NCI-H2171 treated with DMSO at 0.1 percent for 48 hours (cell line): ENCODE measurements around the gene PIK3C2B.

Experiments
- DNase-seq: peaks from one replicate; lab custom pipeline; 2025; lab: John Stamatoyannopoulos, UW

PIK3C2B gene

DNA sequence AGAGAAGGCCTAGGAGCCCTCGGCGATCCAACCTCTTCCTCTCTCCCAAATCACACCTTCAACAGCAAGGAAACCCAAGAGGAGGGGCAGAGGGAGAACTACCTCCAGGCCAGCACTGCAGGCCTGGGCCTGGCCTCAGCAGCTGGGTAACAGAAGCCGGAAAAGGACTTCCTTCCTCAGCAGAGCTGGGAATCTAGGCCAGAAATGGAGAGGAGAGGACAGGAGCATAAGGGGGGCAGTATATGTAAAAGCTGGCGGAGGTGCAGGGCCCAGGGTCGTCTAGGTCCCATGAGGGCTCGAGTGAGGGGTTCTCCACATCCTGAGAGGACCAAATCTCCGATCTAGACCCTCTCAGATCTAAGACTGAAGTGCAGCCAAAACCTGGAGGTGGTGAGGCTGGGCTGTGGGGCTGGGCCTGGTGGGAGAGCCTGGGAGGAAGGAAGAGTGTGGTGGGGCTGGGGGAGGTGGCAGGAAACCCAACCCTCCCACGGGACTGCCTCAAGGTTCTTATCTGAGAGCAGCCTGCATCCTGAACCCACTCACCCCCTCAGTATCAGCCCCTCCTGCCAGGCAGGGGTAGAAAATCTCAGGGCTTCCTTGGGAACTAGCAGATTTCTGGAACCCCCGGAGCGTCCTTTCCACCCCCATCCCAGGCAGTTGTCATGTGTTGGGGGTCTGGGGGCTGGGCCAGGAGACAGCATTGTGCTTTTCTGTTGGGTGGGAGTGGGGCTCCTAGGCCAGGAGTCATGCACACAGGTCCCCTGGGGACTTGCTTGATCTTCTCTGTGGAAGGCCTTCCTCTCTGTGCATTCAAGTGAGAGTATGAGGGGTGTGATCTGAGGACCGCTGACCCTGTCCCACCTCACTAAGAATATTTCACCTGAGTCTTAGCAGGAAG lies 33.0 kb downstream of the PIK3C2B start:
- DNase-seq: no peak

DNA sequence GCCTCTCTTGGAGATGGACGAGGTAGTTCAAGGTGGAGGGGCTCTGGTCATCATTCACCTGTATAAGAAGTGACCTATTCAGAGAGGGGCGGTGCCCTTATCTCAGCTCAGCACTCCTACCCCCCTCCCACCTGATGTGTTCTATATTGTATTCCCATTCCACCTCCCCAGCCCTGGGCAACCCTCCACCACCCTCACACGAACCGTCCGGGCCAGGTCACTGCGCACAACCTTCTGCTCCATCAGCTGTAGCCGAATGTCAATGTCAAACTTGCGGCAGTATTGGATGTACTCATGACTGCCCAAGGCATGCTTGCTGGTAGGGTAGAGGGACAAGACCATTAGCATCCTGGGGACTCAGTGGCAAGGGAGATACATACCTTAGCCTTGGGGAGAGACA lies 34.3 kb downstream of the PIK3C2B start:
- no peak for DNase-seq

DNA sequence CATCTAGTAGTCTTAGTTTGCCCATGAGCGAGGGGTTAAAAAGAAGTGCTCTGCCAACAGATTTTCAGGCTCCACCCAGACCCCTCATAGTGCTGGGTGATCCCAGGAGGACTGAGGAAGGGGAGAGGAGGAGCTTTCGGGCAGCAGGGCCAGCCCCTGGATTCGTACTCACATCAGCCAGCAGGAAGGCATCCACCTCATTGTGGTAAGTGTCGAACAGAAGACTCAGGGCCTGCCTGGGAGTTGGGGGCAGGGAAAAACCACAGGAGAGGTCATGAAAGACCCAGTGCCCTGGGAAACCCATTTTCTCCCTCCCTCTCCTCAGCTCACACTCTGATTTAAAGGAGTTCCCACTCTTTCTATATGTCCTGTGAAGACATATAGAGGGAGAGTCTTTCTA lies 34.9 kb downstream of the PIK3C2B start:
- DNase-seq: no peak

DNA sequence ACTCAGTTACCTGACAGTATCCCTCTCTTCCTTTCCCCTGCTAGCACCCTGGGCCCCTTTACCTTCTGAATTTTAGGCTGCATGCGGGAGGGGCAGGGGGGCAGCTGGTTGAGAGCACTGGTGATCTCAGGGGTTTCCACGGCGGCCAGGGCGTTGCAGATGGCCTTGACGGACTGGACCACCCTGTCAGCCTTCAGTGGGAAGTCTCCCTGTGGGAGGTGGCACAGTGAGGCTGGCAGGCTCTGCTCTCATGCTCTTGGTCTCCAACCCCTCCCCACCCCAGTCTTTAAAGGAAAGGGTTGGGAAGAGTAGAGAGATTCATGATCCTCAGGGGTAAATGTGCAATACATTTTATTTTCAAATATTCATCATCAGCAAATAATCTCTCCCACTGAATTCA lies 36.9 kb downstream of the PIK3C2B start:
- DNase-seq: no peak

DNA sequence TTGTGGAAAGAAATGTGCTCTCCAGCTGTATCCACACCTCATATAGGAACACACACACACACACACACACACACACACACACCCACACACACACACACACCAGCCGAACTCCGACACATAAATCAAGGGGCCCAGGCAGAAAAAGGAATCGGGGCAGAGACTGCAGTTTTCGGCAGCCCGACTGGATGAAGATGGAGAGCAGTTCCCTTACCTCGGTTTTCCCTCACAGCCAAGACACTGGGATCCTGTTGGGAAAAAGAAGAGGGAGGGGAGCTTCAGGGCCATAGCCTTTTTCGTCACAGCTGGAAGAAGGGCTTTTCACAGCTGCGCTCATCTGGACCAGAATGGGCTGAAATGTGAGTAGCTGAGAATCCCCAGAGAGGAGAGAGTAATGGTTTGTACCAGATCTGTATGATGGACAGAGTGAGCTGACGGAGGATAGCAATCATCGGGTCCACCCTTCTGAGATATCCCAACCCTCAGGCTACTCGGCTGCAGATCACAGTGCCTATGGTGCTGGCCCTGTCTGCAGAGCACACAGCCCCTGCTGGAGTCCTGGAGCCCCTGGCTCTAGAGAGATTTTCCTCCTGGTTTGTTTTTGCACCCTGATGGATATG lies 37.7 kb downstream of the PIK3C2B start:
- no peak for DNase-seq

DNA sequence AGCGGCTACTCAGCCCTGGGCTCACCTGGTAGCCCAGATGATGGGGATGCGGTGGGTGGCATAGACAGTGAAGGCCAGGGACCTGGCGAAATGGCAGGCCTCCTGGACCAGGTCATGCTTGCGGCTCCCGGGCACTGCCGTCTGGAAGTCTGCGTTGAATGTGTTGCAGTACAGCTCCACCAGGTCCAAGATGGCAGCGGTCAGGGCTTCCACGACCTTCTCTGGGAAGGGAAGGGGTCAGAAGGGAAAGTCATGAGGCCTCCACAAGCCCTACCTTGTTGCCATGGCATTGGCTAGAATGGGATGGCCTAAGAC lies 38.8 kb downstream of the PIK3C2B start:
- DNase-seq: no peak

DNA sequence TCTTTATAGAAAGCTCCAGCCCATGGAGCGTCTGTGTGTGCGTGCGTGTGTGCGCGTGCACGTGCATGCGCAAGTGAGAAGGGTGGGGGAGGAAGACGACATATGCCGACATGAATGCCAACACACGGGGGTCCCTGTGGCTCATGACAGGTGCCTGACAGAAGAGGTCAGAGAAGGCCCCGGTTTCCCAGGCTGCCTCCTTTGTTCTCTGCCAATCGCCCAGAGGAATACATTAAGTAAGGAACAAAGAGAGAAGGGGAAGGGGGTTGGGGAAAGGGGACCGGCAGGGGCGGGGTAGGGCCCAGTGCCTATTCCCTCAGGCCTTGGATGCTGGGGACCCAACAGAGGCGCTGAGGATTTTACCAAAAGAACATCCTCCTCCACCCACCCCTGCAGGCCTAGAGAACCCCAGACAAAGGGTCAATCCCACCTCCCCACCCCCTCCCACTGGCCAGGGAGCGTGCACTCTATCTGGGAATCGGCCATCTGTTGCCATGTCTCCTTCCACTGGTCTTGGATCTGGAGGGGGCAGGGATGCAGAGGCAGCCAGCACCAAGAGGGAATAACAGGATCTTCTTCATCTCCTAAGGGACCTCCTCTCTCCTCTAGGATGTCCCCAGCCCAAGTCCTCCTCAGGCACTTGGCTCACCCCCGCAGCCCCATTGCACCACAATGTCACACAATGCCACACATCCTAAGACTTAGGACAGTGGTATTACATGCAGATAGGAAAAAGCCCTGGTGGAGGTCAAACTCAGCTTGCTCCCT lies 39.4 kb downstream of the PIK3C2B start:
- no peak for DNase-seq

DNA sequence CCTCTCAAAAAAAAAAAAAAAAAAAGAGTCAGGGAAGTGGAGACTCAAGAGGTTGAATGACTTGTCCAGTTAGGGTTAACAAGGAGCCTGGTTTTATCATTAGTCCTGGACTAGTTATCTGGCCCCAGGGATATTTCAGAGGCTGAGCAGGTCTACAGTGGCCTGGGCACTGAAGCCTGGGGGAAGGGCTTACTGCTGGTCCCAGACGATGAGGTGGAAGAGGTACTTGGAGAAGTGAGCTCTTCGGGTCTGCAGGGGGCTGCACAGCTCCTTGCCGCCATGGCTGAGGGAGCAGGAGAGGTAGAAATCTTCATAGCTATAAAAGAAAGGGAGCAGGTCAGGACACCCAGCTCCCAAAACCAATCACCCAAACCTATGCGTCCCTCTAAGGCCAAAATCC lies 40.1 kb downstream of the PIK3C2B start:
- DNase-seq: no peak

DNA sequence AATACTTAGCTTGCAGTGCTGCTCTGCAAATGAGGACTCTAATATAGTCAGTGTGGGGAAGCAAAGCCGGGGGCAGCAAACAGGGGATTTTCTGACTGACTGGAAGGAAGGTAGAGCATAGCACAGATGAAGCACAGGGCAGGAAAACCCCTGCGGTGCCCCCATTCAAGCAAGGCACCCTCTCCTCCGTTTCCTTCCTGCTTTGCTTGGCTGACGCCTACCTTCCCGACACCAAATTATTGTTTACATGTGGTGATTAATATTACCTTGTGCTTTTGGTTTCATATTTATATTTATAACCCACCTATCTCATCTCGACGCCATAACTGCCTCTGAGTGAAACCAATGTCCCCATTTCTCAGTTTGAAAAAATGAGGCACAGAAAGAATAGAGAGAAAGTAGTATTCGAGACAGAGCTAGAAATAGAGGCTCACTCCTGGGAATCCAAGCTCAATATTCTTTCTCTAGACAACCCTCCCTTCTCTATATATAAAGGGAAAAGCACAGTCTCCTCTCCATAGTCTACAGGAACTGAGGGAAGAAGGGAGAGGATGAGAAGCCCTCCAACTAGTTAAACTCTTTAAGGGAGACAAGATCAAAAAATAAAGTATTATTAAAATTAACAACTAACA lies 41.3 kb downstream of the PIK3C2B start:
- DNase-seq: no peak

DNA sequence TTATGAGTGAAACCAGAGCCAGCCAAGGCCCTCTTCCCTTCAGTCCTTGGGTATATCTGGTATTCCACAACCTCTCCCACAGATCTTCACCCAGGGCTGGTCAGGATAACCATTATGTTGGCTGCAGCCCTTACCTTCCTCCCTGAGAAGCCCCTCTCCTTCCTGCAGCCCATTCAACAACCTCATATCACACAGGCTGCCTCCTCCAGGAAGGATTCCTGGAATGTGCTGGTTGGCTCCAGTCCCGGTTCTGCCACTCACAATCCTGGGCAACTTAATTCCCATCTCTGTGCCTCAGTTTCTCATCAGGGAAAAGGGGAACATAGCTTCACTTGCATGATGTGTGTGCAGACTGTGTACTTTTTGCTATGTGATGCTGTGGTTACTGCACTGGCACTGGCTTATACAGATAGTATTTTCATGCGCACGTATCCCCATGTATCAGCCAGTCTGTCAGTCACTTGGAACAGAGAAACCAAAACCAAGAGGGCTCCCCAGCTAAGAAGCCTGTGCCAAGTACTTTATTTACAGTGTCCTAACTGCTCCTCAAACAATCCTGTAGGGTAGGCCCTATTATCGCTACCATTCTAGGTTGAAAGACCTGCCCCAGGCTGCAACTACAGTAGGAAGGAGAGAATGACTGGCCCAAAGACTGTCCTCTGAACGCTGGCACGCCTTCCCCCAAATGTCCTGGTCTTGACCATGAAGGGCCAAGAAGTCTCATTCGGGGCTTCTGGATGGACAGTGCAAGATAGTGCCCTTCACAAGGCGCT lies 43.1 kb downstream of the PIK3C2B start:
- DNase-seq: no peak

DNA sequence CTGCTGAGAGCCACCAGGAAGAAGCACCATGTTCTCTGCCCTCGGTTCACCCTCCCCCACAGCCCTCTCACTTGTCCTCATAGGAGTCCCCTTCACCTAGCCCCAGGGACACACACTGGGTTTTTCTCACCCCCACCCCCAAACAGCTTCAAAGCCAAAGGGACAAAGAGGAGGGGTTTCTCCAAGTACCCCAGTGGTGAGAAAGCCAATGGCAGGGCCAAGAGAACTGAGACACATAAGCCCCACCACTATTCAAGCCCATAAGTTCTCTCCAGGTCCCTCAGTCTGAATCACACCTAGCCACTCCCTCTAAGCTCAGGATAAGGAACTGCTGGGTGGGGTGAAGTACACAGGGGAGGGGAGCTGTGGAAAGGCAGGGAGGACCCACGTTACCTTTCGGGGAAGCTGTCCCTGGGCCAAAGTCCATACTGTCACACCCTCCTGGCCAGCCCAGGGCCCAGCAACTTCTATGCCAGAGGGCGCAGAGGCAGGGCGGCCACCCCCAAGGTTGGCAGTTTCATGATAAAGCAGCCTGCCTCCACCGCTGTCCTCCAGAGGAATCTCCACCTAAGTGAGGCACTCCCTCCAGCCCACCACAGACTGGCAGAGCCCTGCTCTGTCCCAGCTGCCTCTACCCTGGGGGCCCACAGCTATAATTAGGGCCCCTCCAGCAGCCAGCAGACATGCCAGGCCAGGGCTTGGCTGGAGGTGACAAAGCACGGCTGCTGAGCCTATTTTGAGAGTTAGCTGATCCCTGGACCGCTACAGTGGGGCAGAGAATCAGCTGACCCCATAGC lies 43.9 kb downstream of the PIK3C2B start:
- DNase-seq: no peak

DNA sequence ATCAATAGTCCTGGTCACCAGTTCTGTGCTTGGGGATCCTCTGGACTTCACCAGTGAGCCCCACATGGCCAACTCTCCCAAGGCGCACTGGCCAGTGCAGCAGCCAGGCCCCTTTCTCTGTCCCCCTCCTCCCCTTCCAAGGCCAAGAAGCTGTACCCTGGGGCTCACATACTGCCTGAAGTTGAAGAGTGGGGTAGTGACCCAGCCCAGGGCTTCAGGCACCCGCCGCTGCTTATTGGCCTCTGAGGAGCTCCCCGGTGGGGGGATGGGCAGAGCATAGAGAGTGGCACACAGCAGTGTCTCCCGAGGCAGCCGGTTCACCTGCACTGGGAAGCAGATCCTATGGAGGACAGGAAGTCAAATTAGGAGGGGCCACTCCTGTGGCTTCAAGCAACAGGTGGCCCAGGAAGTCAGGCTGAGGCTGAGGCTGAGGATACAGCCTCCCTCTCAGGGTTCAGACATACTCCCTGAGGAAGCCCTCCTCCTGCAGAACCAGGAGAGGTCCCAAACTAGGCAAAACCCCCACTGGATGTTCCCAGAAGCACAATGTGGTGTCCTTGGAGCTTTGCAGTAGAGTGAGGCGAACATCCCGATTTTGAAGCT lies 44.8 kb downstream of the PIK3C2B start:
- DNase-seq: no peak

DNA sequence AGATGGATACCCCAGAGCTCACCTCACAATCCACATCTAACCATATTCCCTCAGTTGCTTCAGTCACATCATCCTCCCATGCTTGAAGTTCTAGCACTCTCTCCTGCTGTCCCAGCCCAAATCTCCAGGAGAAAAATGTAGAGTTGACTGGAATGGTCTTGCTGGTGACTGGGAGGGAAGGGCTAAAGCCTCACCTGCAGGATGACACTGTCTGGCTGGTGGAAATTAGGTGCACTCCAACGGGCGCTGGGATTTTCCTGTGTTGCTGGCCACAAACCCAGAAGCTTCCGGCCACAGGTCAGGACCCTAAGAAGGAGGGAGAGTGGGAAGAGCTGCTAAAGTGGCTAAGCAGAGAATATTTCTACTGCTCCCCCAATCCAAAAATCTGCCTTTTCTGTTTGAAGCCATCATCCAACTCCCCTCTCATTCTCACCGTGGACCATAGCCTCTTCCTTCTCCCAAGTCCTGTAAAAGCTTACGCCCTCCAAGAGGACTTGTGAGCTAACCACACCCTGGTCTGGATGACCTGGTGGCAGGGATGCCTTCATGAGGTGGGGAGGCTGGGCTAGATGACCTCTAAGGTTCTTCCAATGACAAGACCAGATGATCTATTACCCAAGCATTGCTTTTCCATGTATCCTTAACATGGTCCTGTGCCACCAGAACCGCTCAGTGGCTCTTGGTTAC lies 45.5 kb downstream of the PIK3C2B start:
- DNase-seq: no peak

DNA sequence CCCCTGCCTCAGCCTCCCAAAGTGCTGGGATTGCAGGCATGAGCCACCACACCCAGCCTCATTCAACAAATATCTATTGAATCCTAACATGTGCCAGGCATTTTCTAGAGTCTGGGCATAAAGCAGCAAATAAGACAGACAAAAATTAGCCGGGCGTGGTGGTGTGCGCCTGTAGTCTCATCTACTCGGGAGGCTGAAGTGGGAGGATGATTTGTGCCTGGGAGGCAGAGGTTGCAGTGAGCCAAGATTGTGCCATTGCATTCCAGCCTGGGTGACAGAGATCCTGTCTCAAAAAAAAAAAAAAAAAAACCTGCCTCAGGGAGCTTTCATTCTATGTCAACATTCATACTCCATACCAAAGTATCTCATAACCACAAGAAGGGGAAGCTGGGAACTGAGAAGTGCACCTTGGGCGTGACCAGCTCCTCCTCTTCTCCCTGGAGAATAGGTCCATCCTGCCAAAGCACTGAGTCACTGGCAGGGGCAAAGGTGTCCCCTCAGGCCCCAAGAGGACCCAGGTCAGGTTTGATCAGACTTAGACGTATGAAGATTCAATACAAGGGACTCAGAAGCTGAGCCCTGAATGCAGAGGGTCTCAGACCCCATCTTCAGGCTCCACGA lies 46.2 kb downstream of the PIK3C2B start:
- no peak for DNase-seq

DNA sequence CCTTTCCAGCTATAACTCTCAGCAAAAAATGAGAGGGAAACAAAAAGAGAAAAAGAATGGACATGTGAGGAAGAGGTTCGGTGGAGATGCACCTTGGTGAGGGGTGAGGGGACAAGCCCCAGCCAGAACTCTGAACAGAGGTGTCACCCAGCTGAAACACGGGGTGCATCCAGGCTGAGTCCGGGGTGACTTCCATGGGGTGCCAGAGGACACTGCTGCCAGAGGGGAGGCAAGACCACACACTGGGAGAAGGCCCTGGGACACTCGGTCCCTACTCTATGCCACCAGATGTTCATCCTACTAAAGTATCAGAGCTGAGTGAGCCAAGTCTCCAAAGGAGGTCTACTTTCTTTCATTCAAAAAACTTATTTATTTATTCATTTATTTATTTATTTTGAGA lies 46.9 kb downstream of the PIK3C2B start:
- DNase-seq: no peak

DNA sequence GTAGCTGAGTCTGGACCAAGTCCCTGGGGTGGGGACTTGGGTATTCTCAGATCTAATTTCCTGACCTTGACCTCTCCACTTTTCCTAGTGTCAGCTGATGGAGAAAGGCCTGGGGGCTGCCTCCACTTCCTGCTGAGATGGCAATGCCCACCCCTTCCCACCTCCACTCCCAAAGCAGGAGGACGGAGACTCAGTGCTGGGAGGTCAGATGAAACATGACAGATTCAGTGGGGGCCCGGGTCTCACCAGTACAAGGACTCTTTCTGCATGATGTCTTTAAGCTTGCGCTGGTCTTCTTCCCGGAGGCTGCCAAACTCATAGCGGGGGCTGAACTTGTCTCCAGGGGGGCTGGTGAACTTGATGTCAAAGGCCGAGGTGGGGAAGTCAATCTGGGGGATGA lies 47.4 kb downstream of the PIK3C2B start:
- DNase-seq: no peak

DNA sequence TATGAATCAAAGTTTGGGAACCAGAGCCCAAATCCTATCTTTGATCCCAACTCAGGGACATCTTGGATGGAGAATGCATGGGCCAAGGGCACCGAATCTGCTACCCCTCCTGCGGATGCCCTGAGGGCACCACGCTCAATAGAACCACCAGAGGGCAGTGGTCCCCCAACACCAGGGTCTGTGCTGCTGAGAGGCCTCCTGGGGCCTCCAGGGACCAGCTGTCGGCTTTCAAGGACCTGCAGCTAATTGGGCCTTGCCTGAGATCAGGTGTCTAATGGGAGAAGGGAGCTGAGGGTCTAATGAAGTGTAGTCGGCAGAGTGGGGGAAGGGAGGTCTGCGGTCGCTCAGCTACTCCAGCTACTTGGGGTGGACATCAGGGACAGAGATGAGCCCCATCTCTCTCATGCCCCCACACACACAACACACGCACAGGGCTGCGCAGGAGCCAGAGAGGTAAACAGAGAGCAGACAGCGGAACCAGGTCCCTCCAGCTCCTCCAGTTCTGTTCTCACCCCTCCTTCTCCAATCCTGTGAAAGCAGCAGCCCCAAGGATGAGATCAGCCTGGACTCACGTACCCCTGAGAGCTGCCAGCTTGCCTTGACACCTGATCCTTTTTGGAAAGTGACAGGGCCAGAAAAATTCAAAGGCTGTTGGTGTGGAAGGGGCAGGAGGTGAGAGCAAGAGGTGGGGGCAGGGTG lies 48.0 kb downstream of the PIK3C2B start:
- DNase-seq: peak; percentile 99

DNA sequence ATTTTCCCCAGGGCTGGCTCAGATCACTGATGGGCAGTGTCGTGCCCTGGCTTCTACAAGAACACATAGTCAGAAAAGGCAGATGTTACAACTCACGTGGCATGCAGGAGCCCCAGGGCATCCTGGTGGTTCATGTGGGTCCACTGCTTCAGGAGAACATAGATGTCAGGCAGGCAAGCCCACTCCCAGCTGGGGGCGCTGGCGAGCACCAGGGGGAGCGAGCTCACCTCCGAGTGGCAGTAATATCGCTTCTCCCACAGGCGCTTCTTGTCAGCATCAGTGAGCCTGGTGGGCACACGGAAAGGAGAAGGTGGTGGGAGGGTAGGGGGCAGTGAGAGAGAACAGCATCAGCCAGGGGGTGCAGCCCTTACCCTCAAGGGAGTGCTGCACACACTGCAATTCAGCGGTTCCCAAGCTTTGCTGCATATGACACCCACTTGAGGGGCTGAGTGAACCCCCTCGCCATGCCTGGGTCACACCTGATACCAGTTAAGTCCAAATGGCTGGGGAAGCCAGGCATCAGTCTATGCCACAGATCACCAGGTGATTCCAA lies 48.7 kb downstream of the PIK3C2B start:
- peak; percentile 66 for DNase-seq
